NOMO-1 treated with dmso at 0.1 percent for 144 hours (cell line): Measurements from ENCODE around the gene EPDR1.
A peak's percentile ranks its signal among the peaks of the same experiment; 100 is the strongest.

Experiments used
- DNase-seq: peaks from one replicate; lab custom pipeline; 2025; ENCODE audit not compliant: unreplicated experiment; lab: John Stamatoyannopoulos, UW

EPDR1 gene

DNA sequence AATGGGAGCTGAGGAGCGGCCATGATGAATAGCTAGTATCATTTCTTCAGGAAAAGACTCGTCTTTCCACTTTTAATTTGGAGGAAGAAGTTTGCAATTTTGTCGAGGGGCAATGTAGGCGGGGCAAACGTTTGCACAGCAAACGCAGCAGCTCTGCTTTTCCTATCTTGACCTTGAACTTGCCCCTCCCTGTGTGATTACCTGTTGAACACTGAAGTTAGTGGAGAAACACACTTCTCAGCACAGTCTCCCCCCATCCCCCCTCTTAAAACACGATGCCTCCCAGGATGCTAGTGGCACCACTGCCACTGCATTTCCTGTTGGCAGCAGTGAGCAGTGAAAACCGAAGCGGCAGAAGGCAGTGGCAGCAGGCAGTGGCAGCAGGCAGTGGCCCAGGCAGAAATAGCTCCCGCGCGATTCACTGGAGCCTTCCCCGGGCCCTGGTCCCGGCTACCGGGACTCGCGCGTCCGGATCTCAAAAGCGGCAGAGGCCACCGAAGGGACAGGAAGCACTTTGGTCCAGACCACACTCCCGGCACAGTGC, at the start of gene EPDR1:
TSS of gene EPDR1 (plus strand) at position 336 of the 544 bp plus-strand sequence. CDS start 300 bp downstream, outside the sequence.
- no peak for DNase-seq

DNA sequence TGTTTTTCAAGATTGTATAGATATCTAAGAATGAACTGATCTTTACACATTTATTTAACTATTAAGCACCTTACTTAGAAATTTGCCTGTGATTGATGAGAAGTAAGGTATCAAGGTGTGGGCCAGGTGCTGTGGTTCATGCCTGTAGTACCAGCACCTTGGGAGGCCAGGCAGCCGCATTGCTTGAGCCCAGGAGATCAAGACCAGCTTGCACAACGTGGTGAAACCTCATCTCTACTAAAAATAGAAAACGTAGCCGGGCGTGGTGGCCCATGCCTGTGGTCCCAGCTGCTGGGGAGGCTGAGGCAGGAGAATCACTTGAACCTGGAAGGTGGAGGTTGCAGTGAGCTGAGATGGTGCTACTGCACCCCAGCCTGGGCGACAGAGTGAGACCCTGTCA, 38.4 kb upstream of the EPDR1 start:
- no peak for DNase-seq

- DNase-seq = no peak
Observed at GRCh38 chr7:37893359-37893758, 27.1 kb upstream of the EPDR1 start.

GRCh38 chr7:37894671-37895070, 25.8 kb upstream of the EPDR1 start:
- DNase-seq = no peak

DNA sequence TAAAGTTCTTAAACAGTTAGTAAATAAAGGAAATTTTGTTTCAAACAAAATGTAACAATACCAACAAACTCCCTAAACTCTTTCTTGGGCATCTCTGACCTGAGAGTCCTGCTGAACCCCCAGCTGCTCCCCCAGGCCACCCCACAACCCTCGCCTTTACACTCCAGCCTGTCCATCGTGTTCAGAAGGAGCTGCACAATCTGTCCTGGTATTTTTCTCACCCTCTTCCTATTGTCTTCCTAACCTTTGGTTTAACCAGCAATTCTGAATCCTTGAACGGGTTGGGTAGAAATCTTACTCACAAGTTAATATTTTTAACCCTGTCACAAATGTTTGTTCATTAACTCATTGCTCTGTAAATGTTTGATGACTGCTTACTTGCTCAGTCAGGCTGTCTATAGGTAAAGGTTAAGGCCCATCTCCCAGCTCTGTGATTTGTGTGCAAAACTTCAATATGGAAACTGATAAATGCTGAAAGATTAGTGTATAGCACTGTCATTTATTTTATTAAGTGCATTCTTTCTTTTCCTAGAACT, 20.7 kb upstream of the EPDR1 start:
- no peak for DNase-seq

GRCh38 chr7:37901236-37901827, 19.1 kb upstream of the EPDR1 start:
- no peak for DNase-seq

GRCh38 chr7:37901890-37902524, 18.4 kb upstream of the EPDR1 start:
- no peak for DNase-seq

DNA sequence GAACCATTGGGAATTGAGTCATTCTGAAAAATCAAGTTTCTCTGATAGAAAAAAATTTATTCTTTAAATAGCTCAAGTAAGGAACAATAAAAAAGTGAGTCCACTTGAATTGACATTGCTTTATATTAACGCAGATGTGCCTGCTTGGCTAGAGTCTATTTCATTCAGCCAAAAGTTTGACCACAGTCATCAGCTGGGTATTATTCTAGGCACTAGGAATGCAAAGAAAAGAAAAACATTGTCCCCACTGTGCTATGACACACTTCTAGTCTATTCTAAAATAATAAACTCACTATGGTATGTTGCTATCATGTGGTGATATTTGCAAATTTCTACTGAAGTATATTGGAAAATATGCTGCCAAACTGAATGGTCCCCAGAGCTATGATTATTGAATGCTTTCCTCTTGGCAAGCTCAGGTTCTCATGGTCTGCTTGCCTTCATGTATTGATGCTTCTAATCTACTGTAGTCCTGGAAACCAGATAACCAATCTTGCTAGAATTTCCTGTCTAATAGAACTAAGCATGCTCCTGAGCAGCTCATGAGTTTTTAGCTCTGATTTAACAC, 12.1 kb upstream of the EPDR1 start:
- DNase-seq = no peak

GRCh38 chr7:37912756-37913155, 7.7 kb upstream of the EPDR1 start:
- DNase-seq = no peak

GRCh38 chr7:37915438-37915837, 5.0 kb upstream of the EPDR1 start:
- DNase-seq = peak; percentile 48

DNA sequence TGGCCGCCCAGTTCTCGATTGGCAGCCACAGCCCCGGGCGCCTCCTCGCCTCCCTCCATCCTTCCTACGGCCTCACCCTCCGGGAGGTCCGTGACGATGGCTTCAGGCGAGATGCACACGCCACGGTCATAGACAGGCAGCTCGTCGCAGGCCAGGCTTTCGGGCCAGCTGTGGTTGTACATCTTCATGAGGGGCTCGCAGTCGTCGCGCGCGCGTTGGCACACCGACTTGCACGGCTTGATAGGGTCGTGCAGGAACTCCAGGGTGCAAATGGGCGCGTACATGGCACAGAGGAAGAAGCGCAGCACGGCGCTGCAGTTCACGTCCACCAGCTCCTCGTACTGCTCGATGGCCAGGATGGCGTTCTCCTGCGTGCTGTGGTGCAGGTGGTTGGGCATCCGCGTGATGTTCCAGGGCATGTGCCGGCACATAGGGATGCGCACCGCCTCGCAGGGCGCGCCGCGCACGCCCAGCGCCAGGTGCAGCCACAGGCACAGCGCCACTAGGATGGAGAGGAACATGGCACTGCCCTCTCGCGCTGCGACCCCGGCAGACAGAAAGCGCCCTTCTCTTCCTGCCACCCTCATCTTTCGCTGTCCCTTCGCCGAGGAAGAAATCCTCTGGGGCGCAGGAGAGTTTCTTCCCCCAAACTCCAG, 4.3 kb upstream of the EPDR1 start:
- DNase-seq = no peak

DNA sequence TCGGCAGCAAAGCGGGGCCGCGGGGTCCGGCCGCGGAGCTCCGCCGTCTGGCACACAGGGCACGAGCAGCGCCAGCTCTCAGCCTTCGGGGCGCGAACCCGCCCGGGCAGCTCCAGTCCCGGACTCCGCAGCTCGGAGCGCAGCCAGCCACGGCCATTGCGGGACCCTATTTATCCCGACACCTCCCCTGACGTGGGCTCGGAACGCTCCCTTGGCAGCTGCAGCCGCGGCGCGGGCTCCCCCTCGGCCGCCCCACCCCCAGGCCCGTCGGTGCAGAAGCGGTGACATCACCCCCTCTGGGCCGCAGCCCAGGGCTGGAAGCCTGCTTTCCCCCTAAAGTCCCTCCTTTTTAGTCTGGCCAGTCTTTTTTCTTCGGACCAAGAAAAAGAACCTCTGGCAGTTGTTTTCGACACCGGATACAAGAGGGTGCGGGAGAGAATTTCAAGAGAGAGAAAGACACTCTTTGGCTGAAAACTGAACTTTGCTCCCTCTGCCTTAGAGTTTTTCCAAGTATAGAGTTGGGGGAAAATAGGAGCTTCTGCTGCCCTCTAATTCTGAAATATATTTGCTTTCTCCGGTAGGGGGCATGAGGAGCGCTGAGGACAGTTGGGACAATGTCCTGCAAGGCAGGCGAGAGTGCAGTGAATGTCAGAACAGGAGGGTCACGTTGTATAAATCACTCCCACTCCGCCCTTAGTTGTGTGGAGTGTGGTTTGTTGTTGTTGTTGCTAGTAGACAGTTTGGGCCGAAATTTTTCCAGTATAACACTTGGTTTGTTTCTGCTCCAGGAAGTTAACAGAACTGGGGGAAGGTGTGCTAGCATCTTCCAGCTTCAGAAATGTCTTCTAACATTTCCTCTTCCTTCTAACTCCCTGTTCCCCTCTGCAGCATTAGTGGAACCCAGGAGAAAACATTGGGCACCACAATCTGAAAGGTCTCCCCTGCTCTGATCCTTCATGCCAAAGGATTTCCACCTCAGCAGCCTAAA, 3.5 kb upstream of the EPDR1 start, which contains the start of gene SFRP4:
TSS of gene SFRP4 (minus strand) at position 145 of the 988 bp plus-strand sequence. CDS start 280 bp downstream, outside the sequence.
- DNase-seq = no peak

- DNase-seq = no peak
Observed at GRCh38 chr7:37918526-37918925, 1.9 kb upstream of the EPDR1 start.

DNA sequence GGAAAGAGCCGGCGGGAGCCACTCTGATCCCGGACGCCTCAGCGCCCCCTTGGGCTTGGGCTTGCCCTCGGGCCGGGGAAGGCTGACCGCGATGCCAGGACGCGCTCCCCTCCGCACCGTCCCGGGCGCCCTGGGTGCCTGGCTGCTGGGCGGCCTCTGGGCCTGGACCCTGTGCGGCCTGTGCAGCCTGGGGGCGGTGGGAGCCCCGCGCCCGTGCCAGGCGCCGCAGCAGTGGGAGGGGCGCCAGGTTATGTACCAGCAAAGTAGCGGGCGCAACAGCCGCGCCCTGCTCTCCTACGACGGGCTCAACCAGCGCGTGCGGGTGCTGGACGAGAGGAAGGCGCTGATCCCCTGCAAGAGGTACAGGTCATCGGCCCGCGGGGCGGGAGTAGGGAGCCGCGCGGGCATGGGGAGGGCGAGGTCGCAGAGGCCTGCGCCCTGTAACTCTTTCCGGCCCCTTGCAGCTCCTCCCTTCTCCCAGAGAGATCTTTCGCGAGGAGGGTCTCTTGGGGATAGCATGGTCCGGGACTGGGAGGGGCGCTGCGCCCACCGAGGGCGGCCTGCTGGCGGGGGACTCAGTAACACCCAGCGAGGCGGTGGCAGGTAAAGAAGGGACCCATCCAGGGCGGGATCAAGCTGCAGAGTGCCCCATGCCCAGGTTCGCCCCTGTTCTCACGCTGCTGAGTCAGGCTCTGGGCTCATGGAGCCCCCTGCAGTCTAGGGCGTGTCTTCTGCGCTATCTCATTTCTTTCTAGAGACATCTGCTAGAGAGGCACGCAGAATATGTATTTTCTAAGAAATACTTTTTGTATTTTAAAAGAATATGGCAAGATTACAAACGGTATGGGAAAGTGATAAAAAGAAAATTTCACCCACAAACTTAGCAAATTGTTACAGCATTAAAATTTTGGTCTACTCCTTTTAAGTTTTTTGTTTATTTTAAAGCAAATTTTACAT, 687 bp downstream of the EPDR1 start:
- peak; percentile 34 for DNase-seq

GRCh38 chr7:37921876-37922275, 1.4 kb downstream of the EPDR1 start:
- DNase-seq = no peak

- no peak for DNase-seq
Observed at GRCh38 chr7:37923996-37924395, 3.6 kb downstream of the EPDR1 start.

- DNase-seq = no peak
Observed at GRCh38 chr7:37924491-37925041, 4.1 kb downstream of the EPDR1 start.

DNA sequence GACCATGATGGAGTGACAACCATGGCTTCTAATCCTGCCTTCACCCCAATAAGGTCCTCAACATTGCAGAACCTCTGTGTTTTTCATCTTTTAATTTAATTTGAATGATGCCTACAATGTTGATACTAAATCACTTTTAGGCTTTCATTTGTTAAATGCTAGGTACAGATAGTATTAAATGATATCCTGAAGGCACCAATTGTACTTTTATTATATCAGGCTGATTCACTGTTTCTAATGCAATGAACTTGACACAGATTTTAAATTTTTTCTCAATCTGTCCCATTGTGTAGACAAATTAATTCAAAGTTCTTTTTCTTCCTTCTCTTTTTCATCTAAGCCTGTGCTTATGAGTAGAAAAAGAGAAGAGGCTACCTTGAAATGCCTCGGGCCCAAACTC, 5.2 kb downstream of the EPDR1 start:
- DNase-seq = no peak
